Stimulated activated CD8-positive, alpha-beta memory T cell treated with anti-CD3 and anti-CD28 coated beads, Interleukin-12 subunit alpha, Interleukin-12 subunit beta, amount 100 ng/mL, for 4 hours (primary cell): Measurements from ENCODE around the gene LRRC56.

Source experiments
- DNase-seq: peaks from one replicate; pipeline ENCODE4 v3.0.0-alpha.2; 2020; ENCODE audit warnings: low read depth

The LRRC56 gene

DNA sequence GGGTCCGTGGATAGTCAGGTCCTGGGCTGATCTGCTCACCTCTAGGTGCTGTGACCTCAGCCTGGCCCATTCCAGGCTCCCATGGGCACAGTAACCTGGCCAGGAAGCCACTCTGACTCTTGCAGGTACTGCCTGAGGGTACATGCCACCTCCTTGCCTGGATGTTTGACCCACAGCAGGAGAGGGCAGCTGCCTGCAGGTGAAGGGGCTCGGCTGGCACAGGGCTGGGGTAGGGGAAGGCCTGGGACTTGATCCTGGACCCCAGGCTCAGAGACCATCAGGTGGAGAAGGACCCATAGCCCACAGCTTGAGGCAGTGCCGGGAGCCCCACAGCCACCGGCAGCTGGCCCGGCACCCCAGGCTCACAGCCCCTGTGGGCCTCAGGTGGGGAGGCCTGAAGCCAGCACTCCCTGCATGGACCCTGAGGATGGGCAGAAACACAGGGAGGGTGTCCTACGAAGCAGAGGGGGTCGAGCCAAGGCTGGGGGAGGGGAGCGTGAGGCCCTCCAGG lies 2.7 kb downstream of the LRRC56 start:
- no peak for DNase-seq

DNA sequence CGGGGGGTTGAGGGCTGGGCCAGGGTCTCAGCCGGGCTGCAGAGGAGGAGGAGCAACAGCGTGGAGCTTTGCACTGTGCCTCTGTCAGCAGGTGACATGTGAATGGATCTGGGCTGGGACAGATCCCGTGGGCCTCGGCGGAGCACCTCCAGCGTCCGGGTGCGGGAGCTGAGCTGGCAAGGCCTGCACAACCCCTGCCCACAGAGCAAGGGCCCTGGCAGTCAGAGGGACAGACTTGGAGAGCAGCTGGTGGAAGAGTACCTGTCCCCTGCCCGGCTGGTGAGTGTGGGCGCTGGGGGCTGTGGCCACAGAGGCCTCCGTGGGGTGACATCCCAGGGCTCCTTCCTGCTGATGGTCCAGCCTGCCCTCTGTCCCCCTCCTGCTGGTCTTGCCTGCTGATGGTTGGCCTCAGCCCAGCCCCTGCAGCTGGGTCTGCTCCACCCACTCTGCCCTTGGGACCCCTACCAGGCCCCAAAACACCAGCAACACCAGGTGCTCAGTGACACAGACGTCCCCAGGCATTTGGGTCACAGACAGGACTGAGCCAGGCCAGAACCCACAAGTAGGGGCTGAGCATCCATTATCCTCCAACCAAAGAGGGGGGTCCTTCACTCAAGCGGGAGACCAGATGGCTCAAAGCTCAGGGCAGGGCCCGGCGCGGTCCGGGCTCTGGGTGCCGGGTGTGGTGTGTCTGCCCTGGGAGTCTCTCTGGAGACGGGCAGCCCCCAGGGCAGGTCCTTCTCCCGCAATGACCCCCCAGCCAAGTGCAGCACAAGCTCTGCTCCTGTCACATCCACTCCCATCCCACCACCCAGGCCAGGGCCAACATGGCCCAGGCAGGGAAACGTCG lies 3.5 kb downstream of the LRRC56 start:
- DNase-seq, result no peak

DNA sequence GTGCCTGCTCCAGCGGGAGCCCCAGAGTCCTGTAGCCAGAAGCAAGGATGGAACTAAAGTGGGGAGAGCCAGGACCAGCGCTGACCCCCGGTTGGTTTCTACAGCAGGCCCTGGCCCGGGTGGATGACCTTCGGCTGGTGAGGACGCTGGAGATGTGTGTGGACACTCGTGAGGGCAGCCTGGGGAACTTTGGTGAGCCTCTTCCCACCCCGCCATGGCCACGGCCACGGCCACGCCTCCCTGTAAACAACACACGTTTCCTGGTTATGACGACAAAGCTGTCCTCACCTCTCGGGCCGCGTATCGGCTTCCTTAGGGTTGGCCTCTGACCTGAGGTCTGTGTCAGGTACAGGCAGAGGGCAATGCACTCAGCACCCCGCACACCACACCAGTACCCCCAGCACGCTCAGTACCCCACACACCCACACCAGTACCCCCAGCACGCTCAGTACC lies 4.1 kb downstream of the LRRC56 start:
- no peak for DNase-seq

DNA sequence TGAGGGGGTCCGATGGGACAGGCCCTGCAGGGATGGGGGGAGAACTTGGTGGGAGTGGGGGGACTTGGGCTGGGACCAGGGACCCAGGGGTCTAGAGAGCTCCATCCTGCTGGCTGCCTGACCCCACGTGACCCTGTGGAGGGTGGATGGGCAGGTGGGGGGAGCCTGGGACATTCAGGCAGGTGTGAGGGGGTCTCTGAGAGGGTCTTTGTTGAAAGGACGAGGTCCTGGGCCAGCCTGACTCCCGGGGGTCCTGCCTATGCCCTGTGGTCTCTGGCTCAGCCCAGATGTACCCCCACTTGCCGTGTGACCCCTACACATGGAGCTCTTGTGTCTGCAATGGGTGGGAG lies 7.5 kb downstream of the LRRC56 start:
- no peak for DNase-seq

DNA sequence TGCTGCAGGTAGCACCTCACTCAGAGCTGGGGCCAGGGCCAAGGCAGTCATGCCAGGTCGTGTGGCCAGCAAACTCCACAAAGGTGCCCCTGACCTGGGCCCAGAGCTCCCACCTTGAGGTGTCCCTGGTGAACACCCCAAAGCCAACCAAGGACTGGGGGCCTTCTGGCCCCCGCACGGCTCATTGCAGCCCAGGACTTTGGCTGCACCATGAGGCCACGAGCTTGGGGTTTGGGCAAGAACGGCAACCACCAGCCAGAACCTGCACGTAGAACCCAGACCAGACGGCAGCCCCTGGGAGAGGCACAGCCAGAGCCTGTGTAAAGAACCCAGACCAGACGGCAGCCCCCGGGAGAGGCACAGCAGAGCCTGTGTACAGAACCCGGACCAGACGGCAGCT lies 7.8 kb downstream of the LRRC56 start:
- DNase-seq, result no peak

DNA sequence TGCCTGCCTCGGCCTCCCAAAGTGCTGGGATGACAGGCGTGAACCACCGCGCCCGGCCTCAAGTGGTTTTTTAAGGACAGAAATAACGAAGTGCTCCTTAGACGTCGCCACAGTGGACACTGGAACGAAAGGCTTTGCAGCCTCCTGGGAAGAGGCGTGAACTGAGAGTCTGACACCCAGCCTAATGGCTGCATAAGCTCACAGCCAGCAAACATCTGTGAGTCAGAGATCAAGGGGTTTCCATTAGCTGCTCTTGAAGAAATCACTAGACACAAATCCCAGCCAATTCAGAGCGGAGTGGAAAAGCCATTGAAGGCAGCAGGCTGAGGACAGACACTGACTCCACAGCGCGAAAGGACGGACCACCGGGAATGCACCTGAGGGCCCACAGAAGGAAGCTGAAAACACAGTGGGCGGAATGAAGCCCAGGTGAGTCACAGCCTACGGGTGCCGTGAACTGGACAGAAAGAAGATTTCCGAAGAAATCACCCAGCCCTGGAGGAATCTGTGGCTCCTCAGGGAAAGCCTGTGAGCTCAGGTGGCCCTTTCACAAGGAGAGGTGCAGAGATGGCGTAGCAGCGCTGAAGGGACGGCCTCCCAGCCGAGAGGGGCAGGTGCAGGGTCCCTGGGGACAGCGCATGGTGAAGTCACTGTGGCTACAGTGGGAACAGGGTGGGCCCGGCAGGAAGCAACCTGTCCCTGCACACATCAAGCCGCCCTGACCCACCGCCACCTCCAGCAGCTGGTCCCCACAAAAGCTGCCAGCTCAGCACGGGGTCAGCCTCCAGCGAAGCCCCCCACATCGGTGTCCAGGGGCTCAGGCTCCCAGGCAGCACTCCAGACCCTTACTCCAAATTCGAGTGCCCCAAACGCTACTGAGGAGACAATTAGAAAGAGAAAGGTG lies 11.6 kb downstream of the LRRC56 start:
- no peak for DNase-seq

DNA sequence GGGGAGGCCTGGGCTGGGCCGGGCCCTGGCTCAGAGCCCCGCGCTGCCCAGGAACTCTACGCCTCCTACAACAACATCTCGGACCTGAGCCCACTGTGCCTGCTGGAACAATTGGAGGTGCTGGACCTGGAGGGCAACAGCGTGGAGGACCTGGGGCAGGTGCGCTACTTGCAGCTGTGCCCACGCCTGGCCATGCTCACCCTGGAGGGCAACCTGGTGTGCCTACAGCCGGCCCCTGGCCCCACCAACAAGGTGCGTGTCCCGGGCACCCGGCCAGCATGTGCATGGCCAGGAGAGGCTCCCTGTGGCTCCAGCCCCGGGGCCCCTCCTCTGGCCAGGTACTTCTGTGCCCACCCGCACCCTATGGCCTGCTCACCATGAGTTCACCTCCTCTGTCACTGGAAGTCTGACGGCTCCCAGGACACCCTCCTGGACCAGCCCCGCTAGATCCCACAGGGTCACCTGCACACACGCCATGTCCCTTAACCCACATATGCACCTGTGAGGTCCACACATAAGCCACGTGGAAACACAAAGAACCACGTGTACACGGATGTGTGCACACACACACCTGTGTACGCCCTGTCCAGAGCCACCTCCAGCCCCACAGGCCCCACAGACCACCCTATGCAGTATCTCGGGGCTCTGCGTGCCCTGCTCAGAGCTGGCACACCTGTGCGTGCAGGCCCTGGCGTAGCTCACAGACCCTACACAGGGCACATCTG lies 12.9 kb downstream of the LRRC56 start:
- no peak for DNase-seq

DNA sequence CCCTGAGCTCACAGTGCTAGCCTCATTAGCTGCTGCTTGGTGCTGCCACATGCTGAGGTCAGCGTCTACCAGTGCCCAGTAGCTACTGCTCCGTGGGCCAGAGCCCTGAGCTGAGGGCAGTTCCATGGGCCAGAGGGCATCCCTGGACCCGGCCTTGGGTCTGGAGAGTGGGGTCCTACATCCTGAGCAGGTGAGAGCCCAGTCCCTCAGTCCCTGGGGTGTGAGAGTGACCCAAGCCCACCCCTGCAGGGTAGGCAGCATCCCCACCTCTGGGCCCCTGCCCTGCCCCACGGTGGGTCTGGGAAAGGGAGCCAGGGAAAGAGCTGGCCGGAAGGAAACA lies 13.4 kb downstream of the LRRC56 start:
- DNase-seq, result no peak

DNA sequence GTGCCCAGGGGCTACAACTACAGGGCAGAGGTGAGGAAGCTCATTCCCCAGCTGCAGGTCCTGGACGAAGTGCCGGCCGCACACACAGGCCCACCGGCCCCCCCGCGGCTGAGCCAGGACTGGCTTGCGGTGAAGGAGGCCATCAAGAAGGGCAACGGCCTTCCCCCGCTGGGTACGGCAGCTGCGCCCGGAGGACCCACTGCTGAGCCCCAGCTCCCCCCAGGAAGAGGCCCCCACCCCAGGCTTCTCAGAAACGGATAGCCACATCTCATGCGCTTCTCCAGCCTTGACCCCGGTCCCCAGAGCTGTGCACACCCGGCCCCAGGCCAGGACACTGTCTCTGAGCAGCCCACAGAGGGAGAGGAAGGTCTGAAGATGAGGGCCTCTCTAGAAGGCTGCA lies 13.8 kb downstream of the LRRC56 start:
- no peak for DNase-seq

DNA sequence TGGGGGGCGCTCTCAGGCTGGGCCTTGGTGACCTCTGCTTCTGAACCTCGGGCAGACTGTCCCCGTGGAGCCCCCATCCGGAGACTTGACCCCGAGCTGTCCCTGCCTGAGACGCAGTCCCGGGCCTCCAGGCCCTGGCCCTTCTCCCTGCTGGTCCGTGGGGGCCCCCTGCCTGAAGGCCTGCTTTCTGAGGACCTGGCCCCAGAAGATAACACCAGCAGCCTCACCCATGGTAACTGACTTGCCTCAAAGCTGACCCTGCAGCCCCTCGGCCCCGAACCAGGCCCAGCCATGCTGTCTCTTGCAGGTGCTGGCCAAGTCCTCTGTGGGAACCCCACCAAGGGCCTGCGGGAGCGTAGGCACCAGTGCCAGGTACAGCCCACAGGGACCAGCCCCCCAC lies 14.3 kb downstream of the LRRC56 start:
- no peak for DNase-seq

DNA sequence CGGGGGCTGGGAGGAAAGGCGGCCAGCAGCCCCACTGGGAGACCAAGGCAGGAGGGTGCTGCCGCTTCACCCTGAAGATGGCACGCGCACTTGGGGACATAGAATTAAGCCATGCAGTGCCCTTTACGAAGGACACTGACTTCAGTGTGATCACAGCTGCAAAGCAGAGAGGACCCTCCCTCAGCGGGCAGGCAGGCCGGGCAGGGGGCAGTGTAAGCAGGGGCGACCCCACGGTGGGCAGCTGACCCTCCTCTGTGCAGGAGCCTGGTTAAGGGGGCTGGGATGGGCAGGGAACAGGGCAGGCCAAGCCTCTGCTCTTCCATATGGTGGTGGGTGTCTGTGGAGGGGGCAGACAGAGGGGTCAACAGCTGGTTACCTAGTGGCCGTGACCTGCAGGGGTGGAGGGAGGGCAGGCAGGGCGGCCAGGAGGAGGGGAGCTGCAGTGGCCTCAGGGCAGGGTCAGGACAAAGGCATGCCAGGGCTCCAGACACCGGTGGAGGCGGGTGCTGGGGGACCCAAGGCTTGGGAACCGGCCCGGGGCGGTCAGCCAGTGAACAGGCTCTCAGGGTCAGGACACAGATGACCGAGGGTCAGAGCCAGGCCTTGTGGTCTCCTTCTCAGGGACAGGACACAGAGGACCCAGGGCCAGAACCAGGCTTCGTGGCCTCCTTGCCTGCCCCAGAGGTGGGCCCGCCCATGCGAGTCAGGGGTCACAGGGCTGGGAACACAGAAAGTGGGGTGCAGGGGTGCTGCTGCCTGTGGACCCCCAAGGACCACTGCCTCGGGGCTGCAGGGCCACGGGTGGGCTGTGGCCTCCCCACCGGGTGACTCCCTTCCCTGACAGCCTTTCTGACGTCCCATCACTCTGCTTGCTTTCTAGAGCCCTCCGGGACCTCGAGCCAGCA lies 16.0 kb downstream of the LRRC56 start:
- DNase-seq, result no peak

DNA sequence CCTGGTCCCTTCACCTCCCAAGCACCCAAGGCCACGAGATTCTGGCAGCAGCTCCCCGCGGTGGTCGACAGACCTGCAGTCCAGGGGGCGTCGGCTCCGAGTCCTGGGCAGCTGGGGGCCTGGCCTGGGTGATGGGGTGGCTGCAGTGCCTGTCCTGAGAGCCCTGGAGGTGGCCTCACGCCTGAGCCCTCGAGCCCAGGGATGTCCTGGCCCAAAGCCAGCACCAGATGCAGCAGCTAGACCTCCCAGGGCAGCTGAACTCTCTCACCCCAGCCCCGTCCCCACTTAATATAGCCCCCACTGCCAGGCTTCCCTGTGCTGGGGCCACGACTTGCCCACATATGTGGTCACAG lies 16.6 kb downstream of the LRRC56 start:
- DNase-seq, result no peak

DNA sequence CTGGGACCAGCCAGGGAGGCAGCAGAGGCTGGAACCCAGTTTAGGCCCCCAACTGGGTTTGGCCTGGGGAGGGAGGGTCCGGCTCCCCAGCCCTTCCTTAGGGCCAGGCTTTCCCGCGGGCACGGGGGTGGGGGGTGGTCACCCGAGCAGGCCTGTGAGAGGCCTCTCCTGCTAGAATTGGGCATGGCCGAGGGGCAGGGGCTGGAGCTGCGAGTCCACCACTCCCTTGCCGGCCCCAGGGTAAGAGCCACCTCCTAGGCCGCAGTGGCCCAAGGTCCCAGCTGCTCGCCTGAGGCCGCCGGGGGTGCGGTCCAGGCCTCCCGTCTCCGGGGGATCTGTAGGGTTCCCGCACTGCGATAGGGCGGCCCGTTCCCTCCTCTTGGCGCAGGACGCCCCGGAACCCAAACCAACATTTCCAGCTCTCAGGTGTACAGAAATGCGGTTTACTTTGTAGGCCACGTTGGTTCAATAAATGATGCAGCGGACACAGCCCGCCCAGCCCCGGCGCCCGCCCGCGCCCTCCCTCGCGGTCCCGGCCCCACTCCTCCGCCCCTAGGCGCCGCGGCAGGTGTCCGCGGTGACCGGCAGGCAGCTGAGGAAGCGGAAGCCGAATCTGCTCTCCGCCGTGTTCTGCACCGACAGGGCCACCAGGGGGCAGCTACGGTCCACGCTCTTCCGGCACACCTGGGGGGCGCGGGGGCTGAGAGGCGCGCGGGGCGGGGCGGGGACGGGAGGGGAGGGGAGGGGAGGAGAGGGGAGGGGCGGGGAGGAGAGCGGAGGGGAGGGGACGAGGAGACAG lies 17.3 kb downstream of the LRRC56 start:
- peak; percentile 63 for DNase-seq

DNA sequence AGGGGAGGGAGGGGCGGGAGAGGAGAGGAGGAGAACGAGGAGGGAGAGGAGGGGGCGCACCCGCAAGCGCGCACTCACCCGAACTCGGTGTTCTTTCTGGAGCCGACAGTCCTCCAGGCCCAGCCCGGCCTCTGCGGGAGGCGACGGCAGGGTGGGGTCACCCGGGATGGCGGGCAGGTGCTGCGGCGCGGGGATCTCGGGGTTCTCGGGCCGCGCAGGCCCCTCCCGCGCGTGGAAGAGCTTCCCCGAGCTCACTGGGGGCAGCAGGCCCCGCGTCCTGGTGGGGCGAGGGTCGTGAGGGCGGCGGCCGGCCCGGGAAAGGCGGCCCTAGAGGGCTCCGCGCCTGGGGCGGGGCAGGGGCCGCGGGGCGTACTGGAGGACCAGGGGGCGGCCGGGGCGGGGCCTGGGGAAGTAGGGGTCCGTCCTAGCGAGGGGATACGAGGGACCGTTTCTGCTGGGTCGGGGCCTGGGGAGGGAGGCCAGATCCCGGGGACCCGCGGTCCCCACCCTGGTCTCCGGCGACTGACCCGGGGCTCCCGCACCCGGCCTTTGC lies 18.0 kb downstream of the LRRC56 start:
- DNase-seq, result no peak

DNA sequence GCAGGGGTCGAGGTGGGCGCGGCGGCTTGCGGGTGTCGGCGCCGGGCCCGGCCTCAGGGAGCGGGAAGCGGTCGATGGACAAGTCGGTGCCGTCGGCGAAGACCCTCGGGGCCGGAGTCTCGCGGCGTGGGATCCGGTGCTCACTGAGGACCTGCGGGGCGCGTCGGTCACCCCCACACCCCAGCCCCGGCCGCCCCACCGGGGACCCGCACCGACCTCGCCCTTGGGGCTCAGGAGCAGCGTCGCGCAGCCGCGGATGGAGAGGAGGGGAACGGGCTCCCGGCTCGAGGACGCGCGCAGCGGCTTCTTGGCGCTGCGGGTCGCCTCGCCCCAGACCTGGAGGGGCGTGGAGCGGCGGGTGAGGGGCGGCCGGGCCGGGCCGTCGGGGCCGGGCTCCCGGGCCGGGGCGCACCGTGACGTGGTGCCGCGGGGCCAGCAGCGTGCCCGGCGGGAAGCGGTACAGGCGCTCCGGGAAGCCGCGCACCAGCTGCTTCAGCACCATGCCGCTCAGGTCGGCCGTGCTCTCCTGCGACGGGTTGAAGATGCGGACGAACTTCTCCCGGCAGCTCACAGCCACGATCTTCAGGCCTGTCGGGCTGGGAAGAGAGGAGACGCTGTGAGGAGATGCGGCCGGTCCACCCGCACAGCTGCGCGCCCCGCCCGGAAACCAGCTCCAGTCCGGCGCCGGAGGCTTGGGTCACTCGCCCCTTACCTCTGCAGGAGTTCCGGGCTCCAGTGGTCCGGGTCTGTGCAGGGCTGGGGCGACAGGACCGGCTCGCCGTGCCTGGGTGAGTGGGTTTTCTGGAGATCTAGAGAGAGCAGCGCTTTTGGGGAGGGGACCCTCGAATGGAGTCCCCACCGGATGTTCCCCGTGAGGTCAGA lies 18.7 kb downstream of the LRRC56 start:
- DNase-seq, result no peak

DNA sequence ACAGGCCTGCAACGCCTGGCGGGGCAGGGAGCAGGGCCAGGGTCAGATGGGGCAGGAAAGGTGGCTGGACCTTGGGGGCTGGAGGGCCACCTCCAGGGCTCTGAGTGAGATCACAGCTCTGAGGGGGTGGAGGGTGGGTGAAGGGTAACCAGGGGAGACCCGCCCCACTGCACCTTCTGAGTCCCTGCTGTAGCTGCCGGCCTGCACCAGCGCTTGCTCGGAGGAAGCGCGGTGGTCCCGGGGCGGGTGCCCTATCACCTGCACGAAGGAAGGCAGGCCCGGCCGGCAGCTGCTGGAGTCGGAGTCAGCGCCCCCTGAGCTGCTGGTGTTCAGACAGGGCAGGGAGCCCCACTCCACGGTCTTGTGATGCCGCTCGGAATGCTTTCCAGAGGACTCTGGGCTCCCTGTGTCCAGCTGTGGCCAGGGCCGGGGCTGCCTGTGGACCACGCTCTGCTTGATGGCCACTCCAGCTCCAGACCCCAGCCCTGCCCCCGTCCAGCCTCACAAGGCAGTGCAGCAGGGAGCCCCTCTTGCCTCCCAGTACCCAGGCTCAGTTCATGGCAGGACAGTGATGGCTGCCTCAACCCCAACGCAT lies 19.4 kb downstream of the LRRC56 start:
- DNase-seq, result no peak

DNA sequence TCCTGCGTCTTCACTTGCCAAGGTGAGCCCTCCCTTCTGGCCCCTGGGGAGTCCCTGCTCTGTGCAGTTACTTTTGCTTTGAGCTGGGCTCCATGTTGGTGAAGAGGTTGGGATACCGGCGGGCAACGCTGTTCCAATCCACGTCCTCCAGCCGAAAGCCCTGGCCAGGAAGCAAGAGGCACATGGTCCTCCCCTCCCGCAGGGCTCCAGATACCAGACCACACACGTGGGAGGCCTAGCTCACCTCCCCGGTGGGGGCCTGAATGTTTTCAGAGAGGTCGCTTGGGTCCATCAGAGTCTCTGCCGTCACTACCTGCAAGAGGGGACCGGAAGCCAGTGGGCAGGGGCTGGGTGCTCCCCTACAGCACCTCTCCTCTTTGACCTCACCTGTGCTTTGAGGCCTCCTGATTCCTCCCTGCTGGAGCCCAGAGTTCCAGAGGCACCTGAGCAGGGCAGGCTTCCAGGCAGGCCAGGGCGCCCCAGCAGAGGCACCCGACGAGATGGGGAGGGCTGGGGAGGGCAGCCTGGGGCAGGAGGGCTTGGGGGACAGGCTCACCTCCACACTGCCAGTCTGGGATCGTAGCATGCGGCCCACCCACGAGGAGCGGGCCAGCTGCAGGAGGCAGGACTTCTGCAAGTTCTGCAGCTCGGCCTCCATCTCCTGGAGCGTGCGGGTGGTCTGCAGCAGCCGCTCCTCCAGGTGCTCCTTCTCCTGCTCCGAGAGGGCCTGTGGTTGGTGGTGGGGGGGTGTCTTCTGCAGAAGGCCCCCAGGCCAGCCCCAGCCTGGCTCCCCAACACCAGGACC lies 20.2 kb downstream of the LRRC56 start:
- DNase-seq, result no peak

DNA sequence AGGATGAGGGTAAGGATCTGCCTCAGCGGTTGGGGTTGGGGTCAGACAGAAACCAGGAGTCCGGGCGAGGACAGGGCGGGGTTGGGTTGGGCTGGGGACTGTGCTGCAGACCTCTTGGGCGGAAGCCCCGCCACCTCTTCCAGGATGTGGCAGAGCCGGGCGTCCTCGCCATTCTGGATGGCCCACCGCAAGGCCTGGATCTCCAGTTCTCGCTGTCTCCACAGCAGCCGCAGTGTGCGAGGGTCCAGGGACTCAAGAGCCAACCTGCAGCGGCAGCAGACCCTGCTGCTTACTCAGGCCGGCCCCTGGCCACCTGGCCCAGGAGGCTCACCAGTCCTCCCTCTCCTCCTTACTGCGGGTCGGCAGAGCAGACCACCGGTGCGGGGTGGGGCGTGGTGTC lies 21.2 kb downstream of the LRRC56 start:
- DNase-seq, result no peak
